Transverse colon (tissue), 4 donors: Measurements from ENCODE around the gene RDH12. TPM values are rescaled to one million over a fixed set of nuclear protein-coding genes. Genes with fewer than 3 reads are reported as not detected.

Source experiments
- DNase-seq: peaks from one replicate; pipeline ENCODE4 v3.0.0-alpha.2; 2019
- H3K27ac ChIP-seq, 4 donors: fragments of 200-600 bp; sonication (generic); 2 replicates each; pipeline ENCODE4 v1.5.1; 2016 to 2018; ENCODE audit warnings: inconsistent platforms in 4 of 4
- H3K27me3 ChIP-seq: fragments of 200-600 bp; sonication (generic); 2 replicates; pipeline ENCODE4 v1.5.1; 2017; ENCODE audit warnings: inconsistent platforms
- H3K36me3 ChIP-seq, 4 donors: fragments of 200-600 bp; sonication (generic); 2 replicates each; pipeline ENCODE4 v1.5.1; 2017 to 2019; ENCODE audit warnings: inconsistent platforms in 4 of 4
- H3K4me1 ChIP-seq, 4 donors: fragments of 200-600 bp; sonication (generic); 2 replicates each; pipeline ENCODE4 v1.5.1; 2017 to 2020; ENCODE audit warnings: inconsistent platforms in 4 of 4
- H3K4me3 ChIP-seq, 4 donors: fragments of 200-600 bp; sonication (generic); 1 replicate in 1 of 4; 2 replicates in 3 of 4; pipeline versions ENCODE4 v1.5.1 to v1.6.1; 2017 to 2019; ENCODE audit warnings: inconsistent platforms in 4 of 4
- H3K9me3 ChIP-seq, 2 donors: fragments of 200-600 bp; sonication (generic); 2 replicates each; pipeline ENCODE4 v1.5.1; 2017 to 2019; ENCODE audit warnings: inconsistent platforms in 2 of 2
- EP300 ChIP-seq: sonication (generic); formaldehyde crosslinking; IDR thresholded peaks from one replicate; pipeline ENCODE4 v1.6.1; 2017; ENCODE audit warnings: antibody characterized with exemption, low read depth
- POLR2A ChIP-seq: fragments of 450-650 bp; IDR thresholded peaks from one replicate; pipeline ENCODE4 v1.6.1; 2016; ENCODE audit warnings: antibody characterized with exemption, mild to moderate bottlenecking, moderate library complexity
- POLR2AphosphoS5 ChIP-seq, 3 donors: sonication (generic); formaldehyde crosslinking; IDR thresholded peaks; one replicate each; pipeline ENCODE4 v1.6.1; 2016; ENCODE audit warnings: antibody characterized with exemption in 3 of 3
- WGBS, 2 donors: methylation state at CpG; one replicate each; pipeline ENCODE4 v1.1.5; 2018; ENCODE audit warnings: low coverage in 1 of 2; 5-methylcytosine and 5-hydroxymethylcytosine counted together
- in situ Hi-C, 4 donors: fragments of 200-750 bp; cut with MboI; loops; one replicate each; pipeline versions ENCODE4 v1.15.0 to v1.15.1; 2017; ENCODE audit warnings: low sequenced_read_pairs in 3 of 4, low pct_ligation_motif_present in 1 of 4, low pct_unique_long_range_greater_than_20kb in 1 of 4
- intact Hi-C: fragments of 100-400 bp; cut with DNase I; formaldehyde crosslinking; loops from one replicate; pipeline ENCODE4 v1.15.1; 2023; ENCODE audit warnings: low total_unique reads
- small RNA-seq, 4 donors: library from RNA; depleted of rRNA; stranded (forward); fragments of <200 nt; gene quantifications; one replicate each; pipeline ENCODE3, GENCODE V24; 2016
- total RNA-seq, 4 donors: library from RNA; depleted of rRNA; stranded (reverse); fragments of >200 nt; gene quantifications; one replicate each; pipeline ENCODE4 v1.1.0, GENCODE V29; 2016
- TF ChIP-seq, protein P1 (sequence below), 5 experiments: fragments of 200-600 bp in 3 of 5; fragments of 450-650 bp in 2 of 5; sonication (generic) in 3 of 5; IDR thresholded peaks; 1 replicate in 2 of 5; 2 replicates in 3 of 5; pipeline ENCODE4 v1.5.1; 2016 to 2017; ENCODE audit warnings: antibody characterized with exemption in 5 of 5, inconsistent platforms in 3 of 5, mild to moderate bottlenecking in 2 of 5, moderate library complexity in 1 of 5

The RDH12 gene
- total RNA-seq, 4 donors from 2014 or later, result 0.27 TPM; not detected in 3

DNA sequence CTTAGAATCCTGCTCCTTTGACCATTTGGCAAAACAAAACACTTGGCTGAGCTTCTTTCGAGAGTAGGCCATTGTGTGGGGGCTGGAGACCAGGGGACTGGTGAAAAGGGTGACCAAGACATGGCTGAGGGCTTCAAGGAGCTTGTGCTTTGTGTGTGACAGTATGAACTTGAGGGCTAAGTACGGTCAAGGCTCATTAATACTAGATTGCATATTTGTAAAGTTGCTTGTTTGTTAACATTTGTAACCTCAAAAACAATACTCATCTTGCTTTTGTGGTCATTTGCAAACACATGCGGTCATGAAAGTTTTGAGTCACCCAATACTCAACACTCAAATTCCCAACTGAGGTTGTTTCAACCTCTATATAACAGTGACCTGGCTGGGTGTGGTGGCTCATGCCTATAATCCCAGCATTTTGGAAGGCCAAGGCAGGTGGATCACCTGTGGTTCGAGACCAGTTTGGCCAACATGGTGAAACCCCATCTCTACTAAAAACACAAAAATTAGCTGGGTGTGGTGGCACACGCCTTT lies 72.2 kb downstream of the RDH12 start:
- Histone ChIP-seq H3K27me3 (no peaks in the 10 kb centered on the region), H3K27ac (no peak overlapping the region), H3K9me3 (no peaks in the 10 kb centered on the region), H3K4me1 (no peaks in the 10 kb centered on the region), H3K4me3 (no peak overlapping the region), H3K36me3 (peaks cover 0 to 78% (median 31%) of the 10 kb centered on the region in 4 donors)
- in situ Hi-C loops, result no loop called here
- WGBS, 2 donors, result 93 to 100% methylated on average over 1 to 5 of the region's 5 CpGs
- no peak for TF ChIP-seq POLR2A
- TF ChIP-seq, protein P1, sequence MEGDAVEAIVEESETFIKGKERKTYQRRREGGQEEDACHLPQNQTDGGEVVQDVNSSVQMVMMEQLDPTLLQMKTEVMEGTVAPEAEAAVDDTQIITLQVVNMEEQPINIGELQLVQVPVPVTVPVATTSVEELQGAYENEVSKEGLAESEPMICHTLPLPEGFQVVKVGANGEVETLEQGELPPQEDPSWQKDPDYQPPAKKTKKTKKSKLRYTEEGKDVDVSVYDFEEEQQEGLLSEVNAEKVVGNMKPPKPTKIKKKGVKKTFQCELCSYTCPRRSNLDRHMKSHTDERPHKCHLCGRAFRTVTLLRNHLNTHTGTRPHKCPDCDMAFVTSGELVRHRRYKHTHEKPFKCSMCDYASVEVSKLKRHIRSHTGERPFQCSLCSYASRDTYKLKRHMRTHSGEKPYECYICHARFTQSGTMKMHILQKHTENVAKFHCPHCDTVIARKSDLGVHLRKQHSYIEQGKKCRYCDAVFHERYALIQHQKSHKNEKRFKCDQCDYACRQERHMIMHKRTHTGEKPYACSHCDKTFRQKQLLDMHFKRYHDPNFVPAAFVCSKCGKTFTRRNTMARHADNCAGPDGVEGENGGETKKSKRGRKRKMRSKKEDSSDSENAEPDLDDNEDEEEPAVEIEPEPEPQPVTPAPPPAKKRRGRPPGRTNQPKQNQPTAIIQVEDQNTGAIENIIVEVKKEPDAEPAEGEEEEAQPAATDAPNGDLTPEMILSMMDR (IDR thresholded peaks at IDR 0.05), result no peak
- TF ChIP-seq POLR2AphosphoS5 (IDR thresholded peaks at IDR 0.05), result no peak
- no peak for TF ChIP-seq EP300
- intact Hi-C loops, result no loop called here
- DNase-seq, result no peak

DNA sequence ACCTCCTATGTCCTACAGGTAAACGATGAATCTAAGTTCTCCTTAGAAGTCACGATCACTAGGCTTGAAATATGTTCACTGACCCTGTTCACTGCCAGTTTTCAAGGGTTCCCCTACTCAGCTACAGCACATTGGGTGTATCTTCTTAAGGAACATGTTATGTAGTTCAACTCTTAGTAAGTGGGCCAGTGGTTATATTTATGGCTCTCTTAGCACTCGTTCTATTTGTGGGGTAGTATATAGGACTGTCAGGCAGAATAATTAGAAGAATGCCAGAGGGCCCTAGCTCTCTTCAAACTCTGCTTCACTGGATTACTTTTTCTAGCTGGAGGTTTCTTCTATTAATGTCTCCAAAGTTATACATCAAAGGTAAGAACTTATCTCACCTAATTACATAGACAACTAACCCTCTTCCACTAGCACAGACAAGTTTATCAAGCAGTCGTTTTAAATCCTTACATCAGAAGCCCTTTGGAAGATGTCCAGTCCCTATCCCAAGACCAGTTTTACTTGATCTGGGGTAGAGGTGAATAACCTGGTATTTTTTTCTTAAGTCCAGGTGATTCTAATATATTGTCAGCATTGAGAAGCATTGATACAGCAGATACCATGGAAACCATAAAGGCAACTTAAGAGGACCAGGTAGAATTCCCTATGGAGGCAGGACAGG lies 75.1 kb downstream of the RDH12 start:
- no peak for TF ChIP-seq POLR2AphosphoS5 (IDR thresholded peaks at IDR 0.05)
- no peak for TF ChIP-seq EP300
- no peak for TF ChIP-seq POLR2A
- TF ChIP-seq, protein P1 (IDR thresholded peaks at IDR 0.05), result no peak
- H3K9me3 ChIP-seq, result no peaks in the 10 kb centered on the region
- intact Hi-C loops (no loop called here), in situ Hi-C loops (no loop called here)
- no peaks in the 10 kb centered on the region for H3K27me3 ChIP-seq
- no peak overlapping the region for H3K27ac ChIP-seq
- H3K36me3 ChIP-seq, result peaks cover 0 to 74% (median 36%) of the 10 kb centered on the region in 4 donors
- WGBS, 2 donors, result 37 to 56% methylated on average over 2 to 4 of the region's 4 CpGs
- DNase-seq, result no peak
- H3K4me3 ChIP-seq, result no peak overlapping the region
- H3K4me1 ChIP-seq, result no peaks in the 10 kb centered on the region

DNA sequence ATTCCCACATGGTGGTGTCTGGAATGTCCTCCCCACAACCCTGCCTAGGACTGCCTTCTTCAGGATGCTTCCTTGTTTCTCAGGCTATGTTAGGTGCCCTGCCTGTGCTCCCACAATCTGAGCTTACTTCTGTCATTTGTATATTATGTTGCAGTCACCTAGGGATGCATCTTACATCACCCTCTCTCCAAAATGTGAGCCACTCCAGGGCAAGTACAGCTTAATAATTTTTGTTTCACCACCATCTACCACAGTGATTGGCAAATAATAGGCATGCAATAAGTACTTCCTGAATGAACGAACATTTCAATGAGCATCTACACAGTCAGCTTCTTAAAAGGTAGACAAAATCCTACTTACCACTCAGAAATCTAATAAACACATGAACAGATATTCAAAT lies 77.1 kb downstream of the RDH12 start:
- no peak overlapping the region for H3K27ac ChIP-seq
- H3K4me3 ChIP-seq, result no peak overlapping the region
- intact Hi-C loops, result no loop called here
- DNase-seq, result no peak
- in situ Hi-C loops, result no loop called here
- TF ChIP-seq EP300 (no peak), POLR2AphosphoS5 (IDR thresholded peaks at IDR 0.05) (no peak), POLR2A (no peak)
- TF ChIP-seq, protein P1 (IDR thresholded peaks at IDR 0.05), result no peak
- no peaks in the 10 kb centered on the region for H3K27me3 ChIP-seq
- peaks cover 0 to 86% (median 41%) of the 10 kb centered on the region in 4 donors for H3K36me3 ChIP-seq
- 89 to 100% methylated on average over 1 of the region's 1 CpG for WGBS, 2 donors
- H3K9me3 ChIP-seq, result no peaks in the 10 kb centered on the region
- no peaks in the 10 kb centered on the region for H3K4me1 ChIP-seq

DNA sequence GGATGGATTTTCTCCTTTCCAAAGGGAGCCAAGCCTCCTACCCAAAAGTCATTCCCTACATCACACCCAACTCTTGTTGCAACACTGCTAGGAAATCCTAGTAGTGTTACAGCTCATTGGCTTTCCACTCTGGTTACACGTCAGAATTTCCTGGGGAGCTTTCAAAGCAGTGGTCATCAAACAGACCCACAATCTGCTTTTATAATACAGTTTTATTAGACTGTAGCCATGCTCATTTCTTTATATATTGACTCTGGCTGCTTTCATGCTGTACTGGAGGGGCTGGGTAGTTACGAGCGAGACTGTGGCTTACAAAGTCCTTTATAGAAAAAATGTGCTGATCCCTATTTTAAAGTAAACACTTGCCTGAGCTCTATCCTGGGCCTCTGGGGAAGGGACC lies 80.4 kb downstream of the RDH12 start:
- peaks cover 0 to 89% (median 43%) of the 10 kb centered on the region in 4 donors for H3K36me3 ChIP-seq
- no peak for TF ChIP-seq POLR2A
- no peak for TF ChIP-seq POLR2AphosphoS5 (IDR thresholded peaks at IDR 0.05)
- TF ChIP-seq, protein P1 (IDR thresholded peaks at IDR 0.05), result no peak
- TF ChIP-seq EP300, result no peak
- H3K27me3 ChIP-seq, result no peaks in the 10 kb centered on the region
- no peak overlapping the region for H3K4me3 ChIP-seq
- DNase-seq, result no peak
- 17% methylated on average over 3 of the region's 3 CpGs; no CpG with 5 or more reads in 1 of the 2 donors for WGBS, 2 donors
- intact Hi-C loops (no loop called here), in situ Hi-C loops (no loop called here)
- H3K4me1 ChIP-seq, result no peaks in the 10 kb centered on the region
- no peaks in the 10 kb centered on the region for H3K9me3 ChIP-seq
- no peak overlapping the region for H3K27ac ChIP-seq

Small RNAs within 50 kb of the gene (small RNA-seq; reads per million reads assigned to genes)
- gene AL049779.3, result 0 reads per million in 4 donors
- gene RN7SL369P, result 0 reads per million in 4 donors
- 0 to 0.28 (median 0.07) reads per million in 4 donors for gene RNA5SP386

Other genes starting within 250 kb of the RDH12 start
- 10 to 100 TPM in 1 of 4 donors, 1 to 10 TPM in 3; 3.7 to 13.5 (median 7.4) TPM for gene TMEM229B, start 213.2 kb upstream of the RDH12 start, total RNA-seq
- 100 to 1,000 TPM in 1 of 4 donors, 10 to 100 TPM in 3; 71.1 to 123 (median 79.7) TPM for gene PLEKHH1, start 168.6 kb upstream of the RDH12 start, total RNA-seq
- gene PIGH, start 101.6 kb upstream of the RDH12 start, total RNA-seq, result 10 to 100 TPM; 18.9 to 41.9 (median 27.7) TPM
- gene ARG2, start 82.0 kb upstream of the RDH12 start, total RNA-seq, result 10 to 100 TPM in 1 of 4 donors, 1 to 10 TPM in 2, not detected in 1; 7.5 to 18.8 (median 9.2) TPM
- 10 to 100 TPM; 59.5 to 74.8 (median 67.5) TPM for gene VTI1B, start 27.3 kb upstream of the RDH12 start, total RNA-seq
- gene RDH11, start 6.1 kb upstream of the RDH12 start, total RNA-seq, result 10 to 100 TPM; 30.8 to 53.9 (median 37.2) TPM
- gene ZFYVE26, start 114.7 kb downstream of the RDH12 start, total RNA-seq, result 10 to 100 TPM; 23.9 to 31.7 (median 28.8) TPM
- 10 to 100 TPM in 3 of 4 donors, 1 to 10 TPM in 1; 5.0 to 31.8 (median 20.6) TPM for gene RAD51B, start 117.9 kb downstream of the RDH12 start, total RNA-seq